ENCODE data around the gene DUSP10. TPM values are rescaled to one million over a fixed set of nuclear protein-coding genes. Genes with fewer than 3 reads are reported as not detected.
A peak's percentile ranks its signal among the peaks of the same experiment; 100 is the strongest.

DUSP10 gene
- total RNA-seq, 2 donors from 2014 or later, result 6.5 to 11.7 TPM

- H3K4me1 ChIP-seq (ENCODE audit: control insufficient read depth, insufficient read depth, low read length), result peaks cover 4% of the 10 kb centered on the region
- H3K4me3 ChIP-seq (ENCODE audit: low read length), result no peak overlapping the region
- H3K9ac ChIP-seq (ENCODE audit: extremely low read depth, low read length, poor library complexity, severe bottlenecking), result no peak overlapping the region
- no peak overlapping the region for H3K4me3 Mint-ChIP-seq
- H3K27ac Mint-ChIP-seq, result no peak overlapping the region
- 82 to 100% methylated on average over 1 to 5 of the region's 5 CpGs for WGBS, 2 experiments (ENCODE audit: insufficient coverage in 1 of 2, insufficient read length in 1 of 2)
- peaks cover 8% of the 10 kb centered on the region for H3K9me3 ChIP-seq (ENCODE audit: control insufficient read depth, low read length)
- DNase-seq, result no peak
- TF ChIP-seq CTCF (conservative IDR thresholded peaks at IDR 0.05), result no peak
- H3K4me1 Mint-ChIP-seq, result peaks cover 11% of the 10 kb centered on the region
- H3K27ac ChIP-seq (ENCODE audit: low read depth, low read length), result no peak overlapping the region
- H3K9me3 Mint-ChIP-seq, result no peaks in the 10 kb centered on the region
- no peaks in the 10 kb centered on the region for H3K27me3 Mint-ChIP-seq (ENCODE audit: insufficient read depth)
- H3K27me3 ChIP-seq (ENCODE audit: control insufficient read depth, insufficient read depth, low read length, poor library complexity, severe bottlenecking), result no peaks in the 10 kb centered on the region
- no peaks in the 10 kb centered on the region for H3K36me3 ChIP-seq (ENCODE audit: control insufficient read depth, insufficient read depth, low read length)
- H3K36me3 Mint-ChIP-seq (ENCODE audit: low read depth), result no peaks in the 10 kb centered on the region
These were observed 6.0 kb upstream of the DUSP10 start for GRCh38 chr1:221747839-221748238.

DNA sequence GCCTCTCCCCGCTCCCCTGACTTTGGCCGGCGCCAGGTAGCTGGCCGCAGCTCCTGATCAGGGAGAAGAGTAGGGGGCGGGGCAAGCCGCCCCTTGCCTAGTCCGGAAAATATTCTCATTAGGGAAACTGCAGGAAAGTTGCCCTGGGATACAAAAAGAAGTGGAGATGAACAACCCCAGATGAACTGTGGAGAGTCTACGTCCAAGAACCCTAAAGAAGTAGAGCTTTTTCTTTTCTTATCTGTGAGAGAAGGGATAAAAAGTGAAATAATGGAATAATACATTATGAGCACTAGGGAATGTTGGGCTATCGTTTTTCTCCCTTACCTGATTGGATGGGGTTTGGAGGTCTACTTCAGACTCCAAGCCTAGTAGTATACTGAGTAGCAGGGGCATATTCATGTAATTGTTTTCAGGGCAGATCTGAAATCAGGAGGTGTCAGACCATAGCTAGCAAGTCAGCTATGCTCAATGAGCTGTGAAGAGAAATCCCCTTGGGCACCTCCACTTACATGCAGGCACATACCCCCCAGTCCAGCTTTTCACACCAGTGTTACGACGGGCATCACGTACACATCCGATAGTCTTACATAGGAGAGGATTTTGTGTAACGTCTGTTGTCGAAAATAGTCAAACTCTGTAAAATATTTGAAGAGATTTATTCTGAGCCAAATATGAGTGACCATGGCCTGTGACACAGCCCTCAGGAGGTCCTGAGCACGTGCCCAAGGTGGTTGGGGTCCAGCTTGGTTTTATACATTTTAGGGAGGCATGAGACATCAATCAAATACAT lies 1.7 kb upstream of the DUSP10 start:
- peak overlapping the region; percentile 89 for H3K27ac Mint-ChIP-seq
- peak overlapping the region; percentile 36 for H3K27ac ChIP-seq (ENCODE audit: low read depth, low read length)
- 8 to 29% methylated on average over 7 to 16 of the region's 16 CpGs for WGBS, 2 experiments (ENCODE audit: insufficient coverage in 1 of 2, insufficient read length in 1 of 2)

More for the DNA sequence above, 1.7 kb upstream of the DUSP10 start:
- TF ChIP-seq CTCF (conservative IDR thresholded peaks at IDR 0.05), result no peak
- H3K4me3 ChIP-seq (ENCODE audit: low read length), result peak overlapping the region; percentile 89
- Mint-ChIP-seq H3K36me3 (ENCODE audit: low read depth) (peaks cover 12% of the 10 kb centered on the region), H3K27me3 (ENCODE audit: insufficient read depth) (peaks cover 2% of the 10 kb centered on the region), H3K4me1 (peaks cover 11% of the 10 kb centered on the region), H3K4me3 (no peak overlapping the region), H3K9me3 (no peaks in the 10 kb centered on the region)
- no peaks in the 10 kb centered on the region for H3K27me3 ChIP-seq (ENCODE audit: control insufficient read depth, insufficient read depth, low read length, poor library complexity, severe bottlenecking)
- H3K9ac ChIP-seq (ENCODE audit: extremely low read depth, low read length, poor library complexity, severe bottlenecking), result peak overlapping the region; percentile 47
- H3K36me3 ChIP-seq (ENCODE audit: control insufficient read depth, insufficient read depth, low read length), result peaks cover 14% of the 10 kb centered on the region
- DNase-seq, result peak; percentile 61
- peaks cover 6% of the 10 kb centered on the region for H3K4me1 ChIP-seq (ENCODE audit: control insufficient read depth, insufficient read depth, low read length)
- peaks cover 8% of the 10 kb centered on the region for H3K9me3 ChIP-seq (ENCODE audit: control insufficient read depth, low read length)
